Loucy (cell line): ENCODE measurements around the gene PLEKHA1.

Source experiments
- CTCF ChIP-seq: fragments of 200-600 bp; sonication (generic); conservative IDR thresholded peaks from 2 replicates; pipeline ENCODE4 v1.5.1; 2014; ENCODE audit warnings: mild to moderate bottlenecking, antibody characterized with exemption, low read length
- EZH2phosphoT487 ChIP-seq: fragments of 200-600 bp; IDR thresholded peaks from 2 replicates; pipeline ENCODE4 v1.6.1; 2018; ENCODE audit warnings: antibody characterized with exemption, mild to moderate bottlenecking, moderate library complexity, borderline replicate concordance

GRCh38 chr10:122448600-122448999, 74.1 kb downstream of the PLEKHA1 start:
- TF ChIP-seq CTCF, result no peak
- no peak for TF ChIP-seq EZH2phosphoT487
